ENCODE data around the gene GPRC5A.
A peak's percentile ranks its signal among the peaks of the same experiment; 100 is the strongest.

DNA sequence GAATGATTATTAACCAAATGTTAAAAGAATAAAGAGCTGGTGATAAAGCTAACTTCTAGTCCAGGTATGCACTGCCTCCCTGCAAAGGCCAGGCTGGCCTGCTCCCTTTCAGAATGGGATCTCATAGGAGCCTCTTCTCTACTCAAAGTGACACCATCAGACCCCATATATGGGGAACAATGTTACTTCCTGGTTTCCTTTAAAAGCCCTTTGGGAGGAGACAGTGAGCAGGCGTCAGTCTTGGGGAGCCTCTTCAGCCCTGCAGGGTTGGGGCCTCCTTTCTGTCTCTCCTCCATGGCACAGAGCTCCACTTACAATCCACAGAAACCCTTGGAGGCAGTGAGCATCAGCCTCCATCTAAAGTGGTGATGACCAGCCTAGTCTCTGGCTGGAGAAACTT, 17.3 kb upstream of the GPRC5A start:
- TF ChIP-seq CTCF (conservative IDR thresholded peaks at IDR 0.05; ENCODE audit: low read depth in 2 of 2) (0 out of 4 replicates have a peak, but pooled peaks of 1 of the 2 experiments have one; percentile 2), POLR2AphosphoS5 (IDR thresholded peaks at IDR 0.05; ENCODE audit: low read depth) (no peak), STAT1 (IDR thresholded peaks at IDR 0.05; ENCODE audit: unreplicated experiment) (no peak), EZH2 (IDR thresholded peaks at IDR 0.05; ENCODE audit: low read depth, unreplicated experiment) (no peak), EZH2phosphoT487 (IDR thresholded peaks at IDR 0.05; ENCODE audit: unreplicated experiment) (no peak), CREB1 (CRISPR knock-in tag; IDR thresholded peaks at IDR 0.05; ENCODE audit: low read depth) (no peak), REST (IDR thresholded peaks at IDR 0.05; ENCODE audit: unreplicated experiment) (no peak), JUNB (IDR thresholded peaks at IDR 0.05; ENCODE audit: unreplicated experiment) (no peak), ZNF331 (CRISPR knock-in tag; IDR thresholded peaks at IDR 0.05; ENCODE audit: low read depth) (no peak)

All from GM23338 (cell line).